Posterior cingulate gyrus (tissue), 11 donors: ENCODE measurements around the gene MTPN.

Experiments
- DNase-seq, 10 donors: peaks; one replicate each; pipeline versions ENCODE4 v3.0.0 to v3.0.0-alpha.2; 2020 to 2021; ENCODE audit warnings: mixed read lengths in 3 of 10
- intact Hi-C: fragments of 100-400 bp; cut with DNase I; formaldehyde crosslinking; loops from one replicate; pipeline ENCODE4 v1.15.1; 2023

Gene MTPN

DNA sequence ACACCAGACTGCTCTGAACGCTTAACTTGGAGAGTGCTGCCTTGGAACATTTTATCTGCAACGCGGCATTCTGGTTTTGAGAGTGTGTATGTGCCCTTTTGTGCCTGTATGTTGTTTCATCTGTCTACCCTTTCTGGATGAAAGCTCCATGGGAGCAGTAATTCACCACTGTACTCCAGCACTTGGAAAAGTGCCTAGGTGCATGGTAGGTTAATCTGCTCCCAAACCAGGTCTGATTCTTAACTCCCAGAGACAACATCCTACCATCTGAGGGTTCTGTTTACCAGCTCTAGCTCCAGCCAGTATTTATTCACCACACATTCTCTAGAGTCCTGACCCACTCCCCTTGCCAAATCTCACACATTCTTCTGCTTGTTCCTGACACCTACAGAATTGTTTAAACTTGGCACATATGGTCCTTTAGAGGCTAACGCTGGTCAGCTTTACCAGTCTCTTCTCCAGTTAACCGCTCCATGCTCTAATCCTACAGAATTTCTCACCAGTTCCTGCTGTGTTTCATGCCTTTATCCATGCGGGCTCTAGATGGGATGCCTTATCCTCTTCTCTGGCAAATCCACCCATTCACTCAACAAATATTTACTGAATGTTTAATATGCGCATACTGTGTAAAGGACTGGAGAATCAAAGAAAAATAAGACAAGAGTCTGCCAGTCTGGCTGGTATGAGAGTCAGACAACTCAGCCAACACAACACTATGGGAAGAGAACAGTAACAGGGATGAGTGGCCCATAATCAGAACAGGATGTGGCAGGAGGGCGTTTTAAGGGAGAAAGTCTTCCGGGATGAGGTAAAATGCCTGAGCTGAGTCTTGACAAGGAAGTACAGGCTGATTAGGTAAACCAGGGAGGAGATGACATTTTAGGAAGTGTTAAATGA is 46.3 kb downstream of the MTPN start:
- intact Hi-C loops, result no loop called here
- no peak for DNase-seq

DNA sequence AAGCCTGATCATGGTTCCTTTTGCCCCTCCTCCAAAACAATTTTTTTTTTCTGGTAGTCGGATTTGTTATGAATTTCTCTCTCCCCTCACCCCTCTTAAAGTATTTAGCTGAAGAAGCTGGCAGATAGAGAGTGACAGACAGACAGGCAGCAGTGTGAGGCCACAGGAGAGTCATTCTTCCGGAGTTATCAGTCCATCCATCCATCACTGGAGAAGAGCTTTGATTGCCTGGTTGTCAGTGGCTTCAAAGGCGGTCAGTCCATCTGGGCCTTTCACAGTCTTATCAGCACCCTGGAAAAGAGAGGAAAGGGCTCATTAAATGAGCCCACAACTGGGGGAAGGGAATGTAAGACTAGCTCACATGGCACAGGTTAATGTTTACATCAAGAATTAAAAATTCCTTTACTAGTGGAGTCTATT is 47.4 kb downstream of the MTPN start:
- intact Hi-C loops, result no loop called here
- DNase-seq, result no peak

DNA sequence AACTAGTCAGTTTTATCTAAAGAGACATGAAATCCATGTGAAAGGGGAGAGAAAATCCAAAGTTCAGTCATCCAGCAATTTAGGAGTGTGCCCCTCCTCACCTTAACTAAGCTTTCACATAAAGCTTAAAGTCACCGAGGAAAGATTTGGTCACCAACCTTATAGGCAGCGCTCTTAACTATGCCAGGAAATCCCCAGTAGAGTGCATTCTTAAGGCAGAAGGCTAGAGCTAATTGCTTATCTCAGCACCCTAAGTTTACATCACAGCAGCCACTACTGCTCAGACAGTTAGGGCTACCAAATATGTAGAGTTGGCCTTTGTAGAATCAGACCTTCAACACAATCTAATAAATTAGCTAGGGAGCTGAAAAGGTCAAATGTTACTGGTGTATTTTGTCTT is 47.9 kb downstream of the MTPN start:
- intact Hi-C loops, result no loop called here
- DNase-seq, result no peak

DNA sequence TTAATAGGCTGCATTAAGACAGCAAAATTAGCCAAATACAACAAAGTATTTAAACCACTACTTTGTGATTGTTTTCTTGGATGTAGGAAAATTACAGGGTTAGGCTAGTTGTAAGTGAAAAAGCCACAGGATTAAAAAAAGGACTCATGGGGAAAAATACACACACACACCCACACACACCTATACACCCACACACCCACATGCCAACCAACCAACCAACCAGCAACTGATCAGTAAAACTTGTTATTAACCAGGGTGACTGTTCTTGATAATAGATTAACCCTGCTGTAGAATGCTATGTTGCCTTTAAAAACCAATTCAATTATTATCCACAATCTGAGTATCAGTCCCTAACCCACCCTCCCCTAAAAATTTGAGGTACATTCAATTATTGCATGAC is 49.0 kb downstream of the MTPN start:
- intact Hi-C loops, result no loop called here

DNA sequence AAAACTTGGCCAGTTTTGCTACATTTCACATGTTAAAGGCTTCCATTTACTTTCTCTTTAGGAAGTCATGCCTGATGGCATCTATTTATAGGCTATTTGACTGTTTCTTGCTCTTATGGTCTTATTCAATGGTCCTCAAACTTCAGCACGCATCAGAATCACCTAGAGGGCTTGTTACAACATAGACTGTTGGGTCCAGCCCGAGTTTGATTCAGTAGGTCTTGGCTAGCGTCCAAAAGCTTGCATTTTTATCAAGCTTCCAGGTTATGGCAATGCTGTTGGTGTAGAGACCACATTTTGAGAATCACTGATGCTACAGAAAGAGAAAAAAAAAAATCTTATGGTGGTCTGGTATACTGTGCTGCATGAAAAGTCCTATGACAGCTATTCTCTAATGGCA is 51.9 kb downstream of the MTPN start:
- intact Hi-C loops, result no loop called here
- no peak for DNase-seq

More for the DNA sequence above, 49.0 kb downstream of the MTPN start:
- DNase-seq, result no peak

DNA sequence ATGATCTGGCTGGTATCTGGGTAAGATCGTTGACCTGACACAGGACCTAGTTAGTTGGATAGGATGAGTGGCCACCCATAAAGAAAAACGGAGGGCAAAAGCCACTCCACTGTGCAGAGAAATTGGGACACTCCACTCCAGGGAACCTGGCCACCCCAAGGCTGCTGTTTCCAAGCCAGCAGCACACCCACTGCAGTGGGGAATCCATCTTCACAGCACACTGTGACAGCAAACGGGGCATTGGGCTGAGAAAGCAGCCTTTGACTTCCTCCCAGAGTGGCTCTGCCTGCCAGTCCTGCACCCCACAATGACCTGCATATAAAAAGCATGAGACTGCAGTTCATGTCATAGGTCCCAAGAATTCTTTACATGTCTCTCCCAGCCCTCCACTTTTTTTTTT is 52.9 kb downstream of the MTPN start:
- DNase-seq, result no peak
- intact Hi-C loops, result no loop called here

DNA sequence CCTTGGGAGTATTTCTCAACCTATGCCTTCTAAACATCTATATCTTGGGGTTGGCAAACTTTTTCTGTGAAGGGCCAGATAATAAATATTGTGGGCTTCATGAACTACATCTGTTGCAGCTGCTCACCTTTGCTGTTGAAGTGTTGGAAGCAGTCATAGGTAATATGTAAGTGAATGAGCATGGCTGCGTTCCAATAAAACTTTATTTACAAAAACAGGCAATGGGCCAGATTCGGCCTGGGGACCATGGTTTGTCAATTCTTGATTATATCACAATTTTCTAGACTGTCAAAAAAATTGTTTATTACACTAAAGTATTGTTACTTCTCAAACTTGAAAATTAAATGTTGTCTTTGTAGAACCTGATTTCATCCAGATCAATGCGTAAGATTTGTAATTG is 54.9 kb downstream of the MTPN start:
- DNase-seq, result no peak
- intact Hi-C loops, result no loop called here

DNA sequence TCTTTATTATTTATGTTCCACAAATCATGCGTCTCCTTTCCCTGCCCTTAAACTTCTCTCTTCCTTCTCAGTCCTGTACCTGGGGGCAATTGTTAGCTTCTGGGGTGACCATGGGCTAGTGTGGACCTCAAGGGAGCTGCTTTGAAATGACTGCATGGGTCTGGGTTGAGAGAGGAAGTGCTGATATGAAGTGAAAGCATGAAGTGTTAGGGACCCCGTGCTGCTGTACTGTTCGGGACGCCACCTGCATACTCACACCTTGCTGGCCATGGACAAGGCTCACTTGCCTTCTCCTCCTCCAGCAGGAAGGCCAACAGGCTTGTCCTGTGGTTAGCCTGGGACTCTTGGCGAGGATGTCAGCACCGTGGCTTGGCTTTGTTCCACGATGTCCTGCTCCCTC is 56.7 kb downstream of the MTPN start:
- no peak for DNase-seq
- intact Hi-C loops, result no loop called here

DNA sequence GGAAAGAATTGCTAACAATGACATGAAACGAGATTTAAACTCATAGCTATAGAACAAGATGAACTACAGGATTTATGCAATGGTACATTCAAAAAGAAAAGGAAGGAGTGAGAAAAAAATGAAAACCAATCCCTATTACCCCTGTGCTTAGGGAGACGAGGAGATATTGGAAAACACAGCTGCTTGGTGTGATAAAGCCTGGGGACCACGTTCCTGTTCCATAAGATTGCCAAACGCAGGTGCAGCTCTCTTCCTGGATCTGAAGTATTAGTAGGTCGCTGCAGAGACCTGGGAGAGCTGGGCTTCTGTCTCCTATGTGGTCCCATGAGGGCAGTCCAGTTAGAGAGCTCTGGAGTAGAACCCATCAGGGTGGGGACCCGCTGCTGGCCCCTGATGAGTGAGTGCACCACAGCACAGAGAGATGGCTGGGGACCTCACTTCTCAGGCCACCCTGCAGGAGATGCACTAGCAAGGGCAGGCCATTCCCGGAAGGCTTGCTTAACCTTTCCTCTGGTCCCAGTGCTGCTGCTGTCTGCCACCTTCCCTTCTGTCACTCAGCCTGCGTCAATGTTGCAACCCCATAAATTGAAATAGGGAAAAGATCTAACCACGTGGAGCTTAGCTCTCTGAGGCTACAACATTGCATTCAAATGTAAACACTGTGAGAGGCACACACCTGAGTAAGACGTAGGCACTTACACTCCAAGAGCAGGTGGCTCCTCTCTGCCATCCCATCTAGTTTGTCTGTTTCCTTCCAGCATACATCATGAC is 57.9 kb downstream of the MTPN start:
- intact Hi-C loops, result no loop called here
- no peak for DNase-seq

DNA sequence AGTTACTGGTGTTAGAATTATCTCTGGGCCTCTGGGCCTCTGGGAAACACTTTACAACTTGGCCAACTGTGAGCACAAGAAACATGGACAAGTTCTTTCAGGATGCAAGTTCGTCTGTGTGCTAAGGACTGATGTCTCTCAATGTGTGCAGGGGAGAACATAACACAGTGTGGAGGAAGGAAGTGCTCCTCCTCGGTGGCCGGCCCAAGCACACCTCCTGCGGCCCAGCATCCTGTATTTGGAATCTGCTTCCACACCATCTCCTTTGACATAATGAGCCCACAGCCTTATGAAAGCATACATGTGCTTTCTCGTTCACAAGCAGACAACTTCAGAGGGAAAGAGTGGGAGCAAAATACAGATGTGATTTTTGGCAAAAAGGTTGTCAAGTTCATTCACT is 59.0 kb downstream of the MTPN start:
- DNase-seq, result no peak
- intact Hi-C loops, result no loop called here

DNA sequence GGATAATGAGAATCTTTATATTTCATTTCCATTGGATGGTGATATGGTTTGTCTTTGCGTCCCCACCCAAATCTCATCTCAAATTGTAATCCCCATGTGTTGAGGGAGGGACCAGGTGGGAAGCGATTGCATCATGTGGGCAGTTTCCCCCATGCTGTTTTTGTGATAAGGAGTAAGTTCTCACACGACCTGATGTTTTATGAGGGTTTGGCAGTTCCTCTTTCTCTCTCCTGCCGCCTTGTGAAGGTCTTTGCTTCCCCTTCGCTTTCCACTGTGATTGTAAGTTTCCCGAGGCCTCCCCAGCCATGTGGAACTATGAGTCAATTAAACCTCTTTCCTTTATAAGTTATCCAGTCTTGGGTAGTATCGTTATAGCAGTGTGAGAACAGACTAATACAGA is 59.4 kb downstream of the MTPN start:
- DNase-seq, result no peak
- intact Hi-C loops, result no loop called here

DNA sequence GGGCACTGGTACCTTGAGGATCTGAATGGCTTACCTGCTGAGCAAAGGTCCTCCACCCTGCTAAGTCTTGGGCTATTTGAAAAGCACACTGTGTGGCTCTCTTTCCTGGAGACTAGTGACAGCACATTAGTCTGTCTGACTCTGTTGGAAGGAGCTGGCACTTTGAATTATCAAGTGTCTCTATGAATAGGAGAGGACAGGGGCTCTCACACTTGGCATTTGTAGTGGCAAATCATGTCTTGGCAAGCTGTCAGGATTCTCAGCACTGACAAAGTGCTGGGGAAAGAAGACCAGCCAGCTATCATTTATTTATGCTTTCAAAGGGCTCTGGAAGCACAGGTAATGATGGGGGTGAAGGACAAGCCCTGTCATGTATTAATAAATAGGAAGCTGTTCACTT is 62.8 kb downstream of the MTPN start:
- intact Hi-C loops, result no loop called here

DNA sequence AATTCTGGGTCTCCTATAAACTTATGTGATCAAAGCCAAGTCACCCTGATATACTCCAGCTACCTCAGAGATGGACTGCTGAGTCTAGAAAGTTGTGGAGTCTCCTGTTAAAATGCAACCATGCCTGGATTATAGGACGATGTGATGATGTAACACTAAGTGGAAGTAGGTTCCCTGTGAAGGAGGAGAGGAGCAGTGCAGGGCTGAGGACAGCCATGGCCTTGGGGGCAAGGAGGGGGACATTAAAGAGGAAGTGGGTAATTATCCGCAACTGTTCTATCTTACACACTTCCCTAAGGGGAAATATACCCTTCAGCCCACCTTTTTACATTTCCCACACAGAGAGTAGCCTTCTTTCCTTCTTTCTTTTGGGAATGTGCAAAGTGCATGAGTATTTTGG is 63.8 kb downstream of the MTPN start:
- intact Hi-C loops, result no loop called here
- DNase-seq, result no peak

More for the DNA sequence above, 62.8 kb downstream of the MTPN start:
- no peak for DNase-seq

DNA sequence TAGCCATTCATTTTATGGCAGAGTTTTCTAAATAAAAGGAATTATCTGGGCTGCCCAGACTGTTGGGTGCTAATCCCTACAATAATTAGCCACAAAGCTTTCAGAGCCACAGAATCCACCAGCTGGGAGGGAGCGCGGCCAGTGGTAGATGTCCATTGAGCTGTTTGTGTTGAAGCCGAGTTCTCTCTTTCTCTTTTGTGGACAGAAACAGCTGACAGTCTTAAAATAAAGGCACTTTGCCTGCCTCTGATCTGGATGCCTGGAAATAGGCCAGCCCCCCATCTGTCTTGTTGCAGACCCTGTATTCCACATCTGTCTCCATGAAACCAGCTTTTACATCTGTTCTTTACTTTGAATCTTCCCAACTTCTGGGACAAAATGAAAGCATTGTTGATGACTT is 66.1 kb downstream of the MTPN start:
- intact Hi-C loops, result no loop called here
- DNase-seq, result peak in 4 of 10 donors; percentile 23 to 77 (median 56)

DNA sequence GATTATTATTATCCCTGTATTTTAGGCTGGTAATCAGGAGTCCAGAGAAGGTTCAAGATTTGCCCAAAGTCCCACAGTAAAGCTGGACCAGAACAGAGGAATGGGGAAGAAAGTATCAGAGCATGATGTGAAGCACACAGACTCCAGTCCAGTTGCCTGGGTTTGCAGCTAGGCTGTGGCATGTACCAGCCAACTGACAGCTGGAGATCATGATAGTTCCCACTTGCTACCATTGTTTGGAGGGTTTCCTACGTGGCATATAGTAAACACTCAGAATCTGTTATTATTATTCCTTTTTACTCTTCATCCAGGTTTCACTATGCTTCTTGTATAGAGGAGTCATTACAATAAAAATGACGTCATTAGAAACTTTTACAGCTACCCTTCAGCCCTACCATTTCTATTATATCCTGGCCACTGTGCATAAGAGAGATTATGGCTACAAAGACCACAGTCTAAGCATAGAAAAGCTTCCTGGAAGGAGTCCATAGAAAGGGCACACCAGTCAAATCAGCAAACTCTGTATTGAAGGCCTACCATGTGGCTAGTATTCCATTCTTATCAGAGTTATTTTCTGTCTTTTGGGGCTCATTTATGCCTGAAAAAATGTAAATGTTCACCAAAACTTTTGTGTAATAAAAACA is 66.6 kb downstream of the MTPN start:
- DNase-seq, result no peak
- intact Hi-C loops, result no loop called here

DNA sequence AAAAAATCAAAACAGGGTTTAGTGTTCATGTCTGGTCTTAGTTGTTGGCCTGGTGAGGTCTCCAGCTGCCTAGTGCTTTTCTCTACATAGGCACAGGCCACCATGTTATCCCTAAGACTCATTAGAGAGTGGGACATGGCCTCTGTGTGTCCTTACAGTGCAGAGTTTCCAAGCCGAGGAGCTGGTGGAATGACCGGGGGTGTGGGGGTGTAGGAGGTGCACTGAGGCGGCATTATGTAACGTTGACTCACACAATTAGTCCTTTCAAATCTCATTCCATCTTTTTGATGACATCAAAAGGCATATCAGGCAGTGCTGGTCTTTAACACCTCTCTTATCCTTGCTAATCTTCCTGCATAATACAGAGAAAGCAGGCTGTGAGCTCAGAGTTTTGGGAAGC is 71.3 kb downstream of the MTPN start:
- intact Hi-C loops, result no loop called here
- no peak for DNase-seq

DNA sequence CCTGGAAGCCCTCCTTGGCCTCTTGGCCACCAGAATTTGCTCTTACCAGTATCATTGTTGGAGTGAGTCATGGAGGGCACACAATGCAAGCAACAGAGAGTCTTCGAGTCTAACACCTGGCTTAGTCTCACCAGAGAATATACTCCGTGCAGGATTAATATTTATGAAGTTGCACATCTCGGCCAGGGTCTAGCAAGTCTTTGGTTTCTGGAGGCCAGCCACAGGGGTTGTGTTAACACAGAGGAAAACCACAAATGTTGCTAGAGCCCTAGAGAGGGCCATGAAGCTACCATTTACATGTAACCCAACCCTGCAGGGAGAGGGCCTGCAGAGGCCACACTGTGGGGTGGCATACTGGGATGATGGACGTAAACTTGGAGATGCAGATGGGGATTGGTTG is 71.8 kb downstream of the MTPN start:
- peak in 1 of 10 donors; percentile 20 for DNase-seq
- intact Hi-C loops, result no loop called here

DNA sequence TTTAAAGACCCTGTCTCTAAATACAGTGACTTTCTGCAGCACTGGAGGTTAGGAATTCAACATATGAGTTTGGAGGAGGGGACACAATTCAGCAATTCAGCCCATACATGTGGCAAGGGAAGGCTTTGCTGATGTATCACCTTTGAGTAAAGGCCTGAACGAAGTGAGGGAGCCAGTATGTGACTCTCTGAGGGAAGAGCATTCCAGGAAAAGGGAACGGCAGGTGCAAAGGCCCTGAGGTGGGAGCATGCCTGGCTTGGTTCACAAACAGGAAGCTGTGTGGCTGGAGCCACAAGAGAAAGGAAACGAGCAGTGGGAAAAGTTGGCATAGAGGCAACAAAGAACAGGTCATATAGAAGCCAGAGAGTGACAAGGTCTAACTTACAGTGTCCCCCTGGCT is 72.9 kb downstream of the MTPN start:
- DNase-seq, result no peak
- intact Hi-C loops, result no loop called here

DNA sequence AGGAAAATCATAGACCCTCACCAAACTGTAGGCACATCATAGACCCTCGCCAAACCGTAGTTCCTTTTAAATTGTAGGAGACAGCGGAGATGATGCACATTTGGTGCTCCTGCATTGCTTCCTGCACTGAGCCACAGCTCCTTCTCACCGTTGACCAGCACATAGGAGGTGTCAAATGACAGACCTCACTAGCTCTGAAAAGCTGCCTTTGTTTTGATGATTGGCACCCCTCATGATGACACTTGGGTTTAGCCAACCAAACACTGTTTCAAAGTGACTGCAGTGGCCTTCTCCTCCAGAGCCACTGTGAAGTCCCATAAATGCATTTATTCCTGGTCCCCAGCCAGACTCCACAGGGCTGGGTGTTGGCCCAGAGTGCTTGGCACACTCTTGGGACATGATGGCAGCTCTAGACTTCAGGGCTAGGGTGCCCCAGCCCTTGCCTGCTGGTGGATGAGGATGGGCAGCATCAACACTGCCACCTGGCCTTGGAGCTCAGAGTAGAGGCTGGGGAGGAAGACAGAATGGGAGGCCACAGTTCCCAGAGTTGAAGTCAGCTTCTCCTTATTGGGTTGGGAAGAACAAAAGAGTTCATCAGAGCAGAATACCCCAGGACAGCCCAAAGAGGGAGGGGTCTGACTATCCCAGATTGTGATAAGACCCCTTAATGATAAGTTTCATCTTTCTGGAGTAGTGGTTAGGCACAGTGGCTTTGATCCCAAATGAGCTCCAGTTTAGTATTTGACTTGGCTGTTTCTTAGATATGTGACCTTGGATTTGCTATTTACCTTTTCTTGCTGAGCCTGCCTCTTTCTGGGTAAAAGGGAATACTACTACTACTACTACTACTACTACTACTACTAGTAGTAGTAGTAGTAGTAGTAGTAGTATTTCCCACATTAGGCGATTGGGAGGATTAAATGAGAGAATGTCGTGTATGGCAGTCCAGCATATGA is 75.3 kb downstream of the MTPN start:
- peak in 1 of 10 donors; percentile 20 for DNase-seq
- intact Hi-C loops, result no loop called here

DNA sequence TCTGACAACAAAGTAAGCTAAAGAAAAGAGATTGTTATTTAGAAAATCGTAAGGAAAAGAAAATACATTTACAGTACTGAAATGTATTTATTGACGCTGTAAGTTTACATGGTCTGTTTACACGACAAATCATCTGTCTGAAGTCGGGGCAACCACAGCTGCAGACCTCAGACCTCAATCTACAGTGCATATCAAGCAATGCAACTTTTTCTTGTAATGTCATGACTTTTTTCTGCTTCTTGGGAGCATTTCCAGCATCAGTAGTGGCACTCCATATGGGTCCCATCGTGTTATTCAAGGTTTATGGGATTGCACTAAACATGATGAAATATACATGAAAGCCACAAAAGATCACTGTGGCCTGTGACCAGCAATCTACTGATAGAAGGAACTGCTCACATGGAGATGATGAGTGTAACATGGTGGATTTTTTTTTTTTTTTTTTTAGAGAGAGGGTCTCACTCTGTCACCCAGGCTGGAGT is 77.1 kb downstream of the MTPN start:
- intact Hi-C loops, result no loop called here
- no peak for DNase-seq
